OCI-LY1 (cell line): ENCODE results near the gene UNC13D.

Source experiments
- EZH2 ChIP-seq: fragments of 200-600 bp; sonication (generic), shearing (Covaris generic); IDR thresholded peaks from 2 replicates; pipeline ENCODE4 v1.8.0; 2017; ENCODE audit warnings: borderline replicate concordance, mixed run types, mild to moderate bottlenecking, antibody characterized with exemption, low read length, moderate library complexity, mixed read lengths
- TF ChIP-seq, protein P1 (sequence below): fragments of 200-600 bp; sonication (generic), shearing (Covaris generic); IDR thresholded peaks from 2 replicates; pipeline ENCODE4 v1.5.1; 2017; ENCODE audit warnings: mild to moderate bottlenecking, antibody characterized with exemption, low read length, moderate library complexity, mixed read lengths

DNA sequence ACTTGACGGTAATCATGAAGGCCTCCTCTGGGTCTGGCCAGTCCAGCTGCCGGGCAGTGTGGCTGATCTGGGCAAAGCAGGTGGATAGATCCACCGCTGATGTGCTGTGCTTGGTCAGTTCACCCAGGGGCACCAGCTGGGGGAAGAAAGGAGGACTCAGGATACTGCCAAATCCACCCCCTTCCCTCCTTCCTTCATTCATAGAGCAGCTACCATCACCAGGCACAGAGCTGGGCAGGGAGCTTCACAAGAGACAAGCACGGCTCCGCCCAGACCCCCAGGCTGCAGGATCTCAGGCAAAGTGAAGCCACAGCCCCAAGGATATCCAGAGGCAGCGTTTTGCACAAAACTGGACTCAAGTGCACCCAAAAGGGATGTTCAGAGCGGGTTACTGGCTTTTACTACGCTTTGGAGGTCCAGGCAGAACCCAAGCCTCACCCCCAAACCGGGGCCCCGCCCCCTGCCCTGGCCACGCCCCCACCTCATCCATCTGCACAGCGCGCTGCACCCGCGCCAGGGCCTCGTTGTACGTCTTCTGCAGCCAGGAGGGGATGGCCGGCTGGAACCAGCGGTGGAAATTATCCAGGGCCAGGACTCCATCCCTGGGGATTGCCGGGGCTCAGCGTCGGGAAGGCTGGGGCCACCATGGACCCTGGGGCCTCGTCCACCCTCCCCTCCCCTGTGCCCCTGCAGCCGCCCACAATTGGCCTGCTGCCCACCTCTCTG is 9.1 kb downstream of the UNC13D start:
- TF ChIP-seq, protein P1, sequence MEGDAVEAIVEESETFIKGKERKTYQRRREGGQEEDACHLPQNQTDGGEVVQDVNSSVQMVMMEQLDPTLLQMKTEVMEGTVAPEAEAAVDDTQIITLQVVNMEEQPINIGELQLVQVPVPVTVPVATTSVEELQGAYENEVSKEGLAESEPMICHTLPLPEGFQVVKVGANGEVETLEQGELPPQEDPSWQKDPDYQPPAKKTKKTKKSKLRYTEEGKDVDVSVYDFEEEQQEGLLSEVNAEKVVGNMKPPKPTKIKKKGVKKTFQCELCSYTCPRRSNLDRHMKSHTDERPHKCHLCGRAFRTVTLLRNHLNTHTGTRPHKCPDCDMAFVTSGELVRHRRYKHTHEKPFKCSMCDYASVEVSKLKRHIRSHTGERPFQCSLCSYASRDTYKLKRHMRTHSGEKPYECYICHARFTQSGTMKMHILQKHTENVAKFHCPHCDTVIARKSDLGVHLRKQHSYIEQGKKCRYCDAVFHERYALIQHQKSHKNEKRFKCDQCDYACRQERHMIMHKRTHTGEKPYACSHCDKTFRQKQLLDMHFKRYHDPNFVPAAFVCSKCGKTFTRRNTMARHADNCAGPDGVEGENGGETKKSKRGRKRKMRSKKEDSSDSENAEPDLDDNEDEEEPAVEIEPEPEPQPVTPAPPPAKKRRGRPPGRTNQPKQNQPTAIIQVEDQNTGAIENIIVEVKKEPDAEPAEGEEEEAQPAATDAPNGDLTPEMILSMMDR: no peak
- TF ChIP-seq EZH2: no peak
